HG02759 (cell line): Measurements from ENCODE around the gene POLR2A.

Experiments
- ATAC-seq: cut with Tn5 transposase; IDR thresholded peaks from one replicate; pipeline ENCODE4 v1.9.1; 2021; ENCODE audit warnings: mild to moderate bottlenecking, moderate library complexity; ENCODE audit not compliant: unreplicated experiment

POLR2A gene

DNA sequence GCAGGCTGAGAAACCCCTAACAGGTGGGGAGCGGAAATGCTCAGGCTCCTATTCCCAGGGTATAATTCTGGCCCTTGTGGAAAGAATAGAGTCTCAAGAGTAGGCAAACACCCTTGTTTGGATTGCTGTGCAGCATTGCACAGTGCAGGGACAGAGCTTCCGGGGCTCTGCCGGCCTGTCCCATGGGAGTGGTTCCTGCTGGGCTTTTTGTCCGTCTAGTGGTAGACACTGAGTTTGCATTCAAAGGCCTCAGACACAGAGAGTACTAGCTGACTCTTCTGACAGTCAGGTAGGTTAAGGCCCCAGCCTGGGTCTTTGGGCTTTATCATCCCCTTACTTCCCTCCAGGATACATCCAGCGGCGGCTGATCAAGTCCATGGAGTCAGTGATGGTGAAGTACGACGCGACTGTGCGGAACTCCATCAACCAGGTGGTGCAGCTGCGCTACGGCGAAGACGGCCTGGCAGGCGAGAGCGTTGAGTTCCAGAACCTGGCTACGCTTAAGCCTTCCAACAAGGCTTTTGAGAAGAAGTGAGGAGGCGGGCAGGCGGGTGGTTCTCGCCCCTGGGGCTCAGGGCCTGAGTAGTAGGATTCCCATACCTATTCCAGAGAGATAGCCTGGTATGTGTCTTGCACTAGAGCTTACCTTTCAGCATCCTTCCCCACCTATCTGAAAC is 18.1 kb downstream of the POLR2A start:
- no peak for ATAC-seq

GRCh38 chr17:7502987-7503386 is 18.8 kb downstream of the POLR2A start:
- ATAC-seq, result no peak

DNA sequence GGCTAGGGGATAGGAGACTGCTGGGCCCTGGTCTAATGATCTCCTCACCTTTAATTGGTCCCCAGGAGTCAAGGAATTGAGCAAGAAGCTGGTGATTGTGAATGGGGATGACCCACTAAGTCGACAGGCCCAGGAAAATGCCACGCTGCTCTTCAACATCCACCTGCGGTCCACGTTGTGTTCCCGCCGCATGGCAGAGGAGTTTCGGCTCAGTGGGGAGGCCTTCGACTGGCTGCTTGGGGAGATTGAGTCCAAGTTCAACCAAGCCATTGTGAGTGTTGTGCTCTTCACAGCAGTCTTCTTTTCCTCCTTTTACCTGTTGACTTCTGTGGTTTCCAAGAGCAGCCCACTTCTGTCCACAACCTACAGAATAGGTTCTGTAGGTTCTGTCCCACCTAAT is 19.4 kb downstream of the POLR2A start:
- ATAC-seq, result no peak

GRCh38 chr17:7508145-7508544 is 24.0 kb downstream of the POLR2A start:
- ATAC-seq, result no peak

GRCh38 chr17:7508846-7509245 is 24.7 kb downstream of the POLR2A start:
- no peak for ATAC-seq

DNA sequence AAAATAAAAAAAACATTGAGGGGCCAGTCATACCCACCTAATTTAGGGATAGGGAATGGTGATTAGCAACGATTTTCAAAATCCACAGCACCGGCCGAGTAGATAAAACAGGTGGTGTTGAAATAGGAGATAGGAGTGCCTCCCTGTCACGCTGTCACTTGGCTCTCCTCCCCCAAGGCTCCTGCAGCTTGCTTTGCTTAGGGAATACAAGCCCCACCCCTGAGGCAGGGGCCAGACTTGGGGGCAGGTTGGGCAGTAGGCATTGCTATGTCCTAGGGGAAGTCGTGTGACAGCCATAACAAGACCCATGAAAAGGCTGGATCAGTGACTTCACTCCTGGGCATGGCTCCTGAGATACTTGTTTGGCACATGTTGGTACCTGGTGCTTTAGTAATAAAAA is 25.8 kb downstream of the POLR2A start:
- ATAC-seq, result no peak

- ATAC-seq, result no peak
Observed at GRCh38 chr17:7511108-7511507, 26.9 kb downstream of the POLR2A start.

- no peak for ATAC-seq
Observed at GRCh38 chr17:7512105-7512504, 27.9 kb downstream of the POLR2A start.

DNA sequence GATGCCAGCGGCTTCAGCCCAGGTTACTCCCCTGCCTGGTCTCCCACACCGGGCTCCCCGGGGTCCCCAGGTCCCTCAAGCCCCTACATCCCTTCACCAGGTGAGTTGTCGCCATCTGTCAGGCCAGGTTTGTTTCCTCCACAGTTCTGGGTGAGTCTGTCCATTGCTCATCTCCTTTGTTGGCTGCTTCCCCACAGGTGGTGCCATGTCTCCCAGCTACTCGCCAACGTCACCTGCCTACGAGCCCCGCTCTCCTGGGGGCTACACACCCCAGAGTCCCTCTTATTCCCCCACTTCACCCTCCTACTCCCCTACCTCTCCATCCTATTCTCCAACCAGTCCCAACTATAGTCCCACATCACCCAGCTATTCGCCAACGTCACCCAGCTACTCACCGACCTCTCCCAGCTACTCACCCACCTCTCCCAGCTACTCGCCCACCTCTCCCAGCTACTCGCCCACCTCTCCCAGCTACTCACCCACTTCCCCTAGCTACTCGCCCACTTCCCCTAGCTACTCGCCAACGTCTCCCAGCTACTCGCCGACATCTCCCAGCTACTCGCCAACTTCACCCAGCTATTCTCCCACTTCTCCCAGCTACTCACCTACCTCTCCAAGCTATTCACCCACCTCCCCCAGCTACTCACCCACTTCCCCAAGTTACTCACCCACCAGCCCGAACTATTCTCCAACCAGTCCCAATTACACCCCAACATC is 28.8 kb downstream of the POLR2A start:
- no peak for ATAC-seq

DNA sequence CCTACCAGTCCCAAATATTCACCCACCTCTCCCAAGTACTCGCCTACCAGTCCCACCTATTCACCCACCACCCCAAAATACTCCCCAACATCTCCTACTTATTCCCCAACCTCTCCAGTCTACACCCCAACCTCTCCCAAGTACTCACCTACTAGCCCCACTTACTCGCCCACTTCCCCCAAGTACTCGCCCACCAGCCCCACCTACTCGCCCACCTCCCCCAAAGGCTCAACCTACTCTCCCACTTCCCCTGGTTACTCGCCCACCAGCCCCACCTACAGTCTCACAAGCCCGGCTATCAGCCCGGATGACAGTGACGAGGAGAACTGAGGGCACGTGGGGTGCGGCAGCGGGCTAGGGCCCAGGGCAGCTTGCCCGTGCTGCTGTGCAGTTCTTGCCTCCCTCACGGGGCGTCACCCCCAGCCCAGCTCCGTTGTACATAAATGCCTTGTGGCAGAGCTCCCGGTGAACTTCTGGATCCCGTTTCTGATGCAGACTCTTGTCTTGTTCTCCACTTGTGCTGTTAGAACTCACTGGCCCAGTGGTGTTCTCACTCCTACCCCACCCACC is 29.8 kb downstream of the POLR2A start:
- no peak for ATAC-seq

- ATAC-seq, result no peak
Observed at GRCh38 chr17:7515911-7516610, 31.9 kb downstream of the POLR2A start.

DNA sequence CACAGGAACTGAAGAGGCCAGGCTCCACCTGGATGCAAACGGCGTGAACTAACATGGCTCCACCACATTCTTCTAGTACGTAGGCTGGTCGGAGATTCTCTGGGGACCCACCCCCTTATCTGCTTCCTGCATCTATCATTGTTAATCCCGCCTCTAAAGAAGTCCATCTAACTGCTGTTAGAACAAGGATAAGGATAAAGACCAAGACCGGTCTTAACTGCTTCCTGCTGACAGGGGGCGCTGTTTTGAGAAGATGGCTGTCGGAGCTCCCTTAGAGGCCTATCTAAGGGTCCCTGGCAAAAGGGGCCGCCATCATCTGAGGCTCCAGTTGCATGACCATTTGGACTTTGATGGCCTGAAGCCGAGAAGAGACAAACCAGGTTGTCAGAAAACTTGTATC is 38.9 kb downstream of the POLR2A start:
- ATAC-seq, result no peak

DNA sequence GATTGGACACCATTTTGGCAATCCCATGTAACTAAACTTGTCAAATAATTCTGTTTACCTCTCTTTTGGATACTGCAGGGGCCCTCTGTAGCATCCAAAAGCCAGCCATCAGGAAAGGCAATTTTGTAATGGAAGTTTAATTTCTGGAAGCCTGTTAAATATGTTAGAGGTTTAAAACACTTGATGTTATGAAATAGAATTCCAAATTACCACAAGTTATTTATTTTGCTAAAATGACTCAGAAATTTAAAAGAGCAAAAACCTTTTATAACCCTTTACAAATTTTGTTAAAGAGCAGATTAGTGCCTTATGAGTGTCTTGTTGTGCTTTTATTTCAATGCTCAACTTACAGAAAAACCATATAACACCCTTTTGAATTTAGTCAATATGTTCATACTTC is 44.7 kb downstream of the POLR2A start:
- ATAC-seq, result no peak

- no peak for ATAC-seq
Observed at GRCh38 chr17:7530023-7530900, 46.1 kb downstream of the POLR2A start.

GRCh38 chr17:7538050-7538449 is 53.9 kb downstream of the POLR2A start:
- ATAC-seq, result no peak

- ATAC-seq, result no peak
Observed at GRCh38 chr17:7538891-7539545, 54.9 kb downstream of the POLR2A start.

DNA sequence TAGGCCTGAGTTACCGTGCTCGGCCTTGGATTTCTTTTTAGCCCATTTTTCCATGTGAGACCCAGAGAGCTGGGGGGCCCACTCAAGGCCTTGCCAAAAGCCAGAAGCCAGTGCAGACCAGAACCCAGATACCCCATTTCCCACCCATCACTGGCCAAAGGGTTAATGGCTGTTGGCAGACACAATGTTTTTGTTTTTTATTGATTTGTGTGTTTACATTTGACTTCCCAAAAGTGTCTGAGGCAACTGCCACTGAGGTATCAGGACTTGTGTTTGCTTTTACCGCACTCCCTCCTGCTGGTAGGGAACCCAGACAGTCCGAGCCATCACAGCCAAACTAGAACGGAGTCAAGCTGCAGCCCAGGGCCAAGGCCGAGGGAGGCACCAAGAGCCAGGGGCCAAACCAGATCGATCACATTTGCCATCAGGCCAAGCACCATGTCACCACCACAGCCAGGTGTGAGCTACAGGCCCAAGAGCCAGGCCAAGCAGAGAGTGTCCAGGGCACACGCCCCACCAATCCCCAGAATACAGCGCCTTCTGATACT is 57.0 kb downstream of the POLR2A start:
- no peak for ATAC-seq

GRCh38 chr17:7544911-7545310 is 60.7 kb downstream of the POLR2A start:
- no peak for ATAC-seq

DNA sequence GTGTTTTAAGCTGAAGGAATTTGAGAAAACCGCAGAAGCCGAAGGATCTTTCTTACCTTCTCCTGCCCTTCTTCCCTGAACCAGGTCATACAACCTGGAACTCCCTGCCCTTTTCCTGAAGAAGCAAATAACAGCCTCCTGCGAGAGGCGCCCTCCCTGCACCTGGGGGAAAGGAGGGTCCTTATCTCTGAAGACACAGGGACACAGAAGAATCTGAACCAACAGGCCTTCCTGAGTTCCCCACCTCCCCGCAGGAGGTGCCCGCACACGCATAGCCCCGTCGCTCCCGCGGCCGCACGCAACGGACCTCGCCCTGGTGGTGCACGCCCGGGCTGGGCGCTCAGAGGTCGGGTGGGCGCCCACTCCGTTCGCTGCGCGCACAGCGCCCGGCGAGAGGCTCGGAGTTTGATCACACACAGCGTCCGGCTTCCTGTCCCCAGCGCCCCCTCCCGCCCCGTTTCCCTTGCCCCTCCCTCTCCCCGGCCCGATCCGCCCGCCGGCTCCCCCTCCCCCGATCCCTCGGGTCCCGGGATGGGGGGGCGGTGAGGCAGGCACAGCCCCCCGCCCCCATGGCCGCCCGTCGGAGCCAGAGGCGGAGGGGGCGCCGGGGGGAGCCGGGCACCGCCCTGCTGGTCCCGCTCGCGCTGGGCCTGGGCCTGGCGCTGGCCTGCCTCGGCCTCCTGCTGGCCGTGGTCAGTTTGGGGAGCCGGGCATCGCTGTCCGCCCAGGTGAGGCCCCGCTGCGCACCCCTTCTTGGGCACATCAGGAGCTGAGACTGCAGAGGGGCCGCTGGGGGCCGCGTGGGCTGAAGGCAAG is 64.6 kb downstream of the POLR2A start, which contains the start of gene TNFSF12:
TNFSF12 (plus strand) TSS at position 474 of the 816 bp plus-strand sequence; CDS start at position 570, 96 bp downstream.
- no peak for ATAC-seq
